Keratinocyte (primary cell): ENCODE results near the gene NDUFS7. TPM values are rescaled to one million over a fixed set of nuclear protein-coding genes. Genes with fewer than 3 reads are reported as not detected.

Experiments
- DNase-seq: peaks from one replicate; pipeline ENCODE4 v3.0.0-alpha.2; 2011; ENCODE audit warnings: low read depth, missing footprints, low spot score
- FAIRE-seq: peaks from 2 replicates; lab custom pipeline; 2011; peaks lifted over from hg19 to GRCh38; lab: Jason Lieb, UNC
- H2AFZ ChIP-seq: 2 replicates; pipeline ENCODE4 v1.6.0; 2012; ENCODE audit warnings: low read length, control low read depth, inconsistent platforms; ENCODE audit not compliant: control insufficient read depth
- H3K27ac ChIP-seq: 2 replicates; pipeline ENCODE4 v1.5.1; 2011; ENCODE audit warnings: low read length; ENCODE audit not compliant: control insufficient read depth, insufficient read depth
- H3K27me3 ChIP-seq: 3 replicates; pipeline ENCODE4 v1.6.0; 2011; ENCODE audit warnings: low read length; ENCODE audit not compliant: control insufficient read depth, insufficient read depth; ENCODE audit errors: extremely low read depth
- H3K36me3 ChIP-seq, 2 experiments: 2 replicates in 1 of 2; 3 replicates in 1 of 2; pipeline ENCODE4 v1.5.1; 2011; ENCODE audit warnings: low read length in 2 of 2, mild to moderate bottlenecking in 1 of 2; ENCODE audit not compliant: control insufficient read depth in 2 of 2, insufficient read depth in 2 of 2; ENCODE audit errors: extremely low read depth in 1 of 2
- H3K4me1 ChIP-seq: 3 replicates; pipeline ENCODE4 v1.5.1; 2011; ENCODE audit warnings: low read length; ENCODE audit not compliant: control insufficient read depth, insufficient read depth; ENCODE audit errors: extremely low read depth
- H3K4me2 ChIP-seq: 3 replicates; pipeline ENCODE4 v1.6.0; 2011; ENCODE audit warnings: low read depth, low read length; ENCODE audit not compliant: control insufficient read depth, insufficient read depth; ENCODE audit errors: extremely low read depth
- H3K4me3 ChIP-seq, 3 experiments: fragments of 200-600 bp in 1 of 3; sonication (generic) in 1 of 3; 2 replicates in 2 of 3; 3 replicates in 1 of 3; pipeline ENCODE4 v1.5.1; 2011 to 2016; ENCODE audit warnings: low read length in 3 of 3, mild to moderate bottlenecking in 3 of 3, control low read depth in 2 of 3, inconsistent platforms in 1 of 3, low read depth in 1 of 3, mixed read lengths in 1 of 3, mixed run types in 1 of 3, moderate library complexity in 1 of 3; ENCODE audit not compliant: control insufficient read depth in 2 of 3, insufficient read depth in 2 of 3; ENCODE audit errors: extremely low read depth in 1 of 3
- H3K79me2 ChIP-seq: 2 replicates; pipeline ENCODE4 v1.6.0; 2012; ENCODE audit warnings: low read length; ENCODE audit not compliant: control insufficient read depth, insufficient read depth
- H3K9ac ChIP-seq: 3 replicates; pipeline ENCODE4 v1.6.0; 2011; ENCODE audit warnings: low read length; ENCODE audit not compliant: control insufficient read depth, insufficient read depth; ENCODE audit errors: extremely low read depth
- H3K9me1 ChIP-seq: 3 replicates; pipeline ENCODE4 v1.6.0; 2011; ENCODE audit warnings: low read length; ENCODE audit not compliant: control insufficient read depth, insufficient read depth; ENCODE audit errors: extremely low read depth
- H3K9me3 ChIP-seq: 2 replicates; pipeline ENCODE4 v1.5.1; 2012; ENCODE audit warnings: low read depth, low read length; ENCODE audit not compliant: control insufficient read depth
- H4K20me1 ChIP-seq: 3 replicates; pipeline ENCODE4 v1.6.0; 2011; ENCODE audit warnings: low read length; ENCODE audit not compliant: control insufficient read depth, insufficient read depth; ENCODE audit errors: extremely low read depth
- EZH2 ChIP-seq: IDR thresholded peaks from one replicate; pipeline ENCODE4 v1.6.1; 2012; ENCODE audit warnings: inconsistent platforms, mild to moderate bottlenecking, low read length, moderate library complexity
- dilution Hi-C: fragments of 300-500 bp; cut with MboI; formaldehyde crosslinking; loops from one replicate; pipeline ENCODE4 v1.7.0; 2020; ENCODE audit warnings: low sequenced_read_pairs; ENCODE audit not compliant: extremely low pct_ligation_motif_present
- polyA plus RNA-seq, 5 experiments: library from polyadenylated mRNA; depleted of rRNA in 3 of 5; stranded (reverse) in 3 of 5; stranded (forward) in 1 of 5; unstranded in 1 of 5; fragments of >200 nt; gene quantifications; 1 replicate in 1 of 5; 2 replicates in 3 of 5; 3 replicates in 1 of 5; pipeline versions ENCODE4 v1.2.1 to v1.2.3, GENCODE V29; 2011 to 2012; ENCODE audit warnings: missing spikeins in 2 of 5, low read depth in 1 of 5, low replicate concordance in 1 of 5
- TF ChIP-seq, protein P1 (sequence below), 3 experiments: IDR thresholded peaks in 1 of 3; conservative IDR thresholded peaks in 1 of 3; optimal IDR thresholded peaks in 1 of 3; 2 replicates in 2 of 3; 3 replicates in 1 of 3; pipeline versions ENCODE3 to v1.5.1; 2011; ENCODE audit warnings: low read length in 3 of 3, mild to moderate bottlenecking in 3 of 3, moderate library complexity in 2 of 3, control low read depth in 1 of 3, inconsistent platforms in 1 of 3; ENCODE audit not compliant: insufficient read depth in 2 of 3; ENCODE audit errors: extremely low read depth in 1 of 3

NDUFS7 gene
- polyA plus RNA-seq, 1 donor (not counting 4 experiments of a cell fraction or from before 2014, with no cell fraction given) = 23.2 TPM

DNA sequence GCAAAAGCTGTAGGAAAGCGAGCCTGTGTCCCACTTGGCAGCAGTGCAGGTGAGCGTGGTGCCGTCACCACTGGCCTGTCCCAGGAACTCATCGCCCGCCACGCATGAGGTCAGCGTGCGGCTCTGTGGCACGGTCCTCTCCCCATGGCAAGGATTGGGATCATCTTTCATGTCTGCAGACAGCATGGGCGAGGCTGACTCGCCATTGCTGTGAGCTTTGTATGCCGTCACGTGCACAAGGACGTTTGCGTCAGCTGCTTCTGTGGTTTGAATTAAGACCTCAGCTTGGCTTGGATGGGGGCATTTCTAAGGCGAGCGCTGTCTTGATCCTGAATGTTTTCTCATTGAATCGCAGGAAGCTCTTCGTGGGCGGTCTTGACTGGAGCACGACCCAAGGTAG, 33.4 kb downstream of the NDUFS7 start:
- Histone ChIP-seq H3K4me2 (no peak overlapping the region), H3K4me1 (peaks cover 26% of the 10 kb centered on the region), H3K27me3 (no peaks in the 10 kb centered on the region), H3K9ac (no peak overlapping the region), H3K9me1 (peaks cover 2% of the 10 kb centered on the region), H3K27ac (peak overlapping the region; percentile 88), H3K36me3 (peaks cover 33 to 52% of the 10 kb centered on the region in 2 experiments), H3K79me2 (peaks cover 92% of the 10 kb centered on the region), H2AFZ (no peak overlapping the region), H3K4me3 (no peak overlapping the region), H4K20me1 (peaks cover 60% of the 10 kb centered on the region), H3K9me3 (no peaks in the 10 kb centered on the region)
- DNase-seq (no peak), FAIRE-seq (no peak)
- TF ChIP-seq EZH2 = no peak
- TF ChIP-seq, protein P1, sequence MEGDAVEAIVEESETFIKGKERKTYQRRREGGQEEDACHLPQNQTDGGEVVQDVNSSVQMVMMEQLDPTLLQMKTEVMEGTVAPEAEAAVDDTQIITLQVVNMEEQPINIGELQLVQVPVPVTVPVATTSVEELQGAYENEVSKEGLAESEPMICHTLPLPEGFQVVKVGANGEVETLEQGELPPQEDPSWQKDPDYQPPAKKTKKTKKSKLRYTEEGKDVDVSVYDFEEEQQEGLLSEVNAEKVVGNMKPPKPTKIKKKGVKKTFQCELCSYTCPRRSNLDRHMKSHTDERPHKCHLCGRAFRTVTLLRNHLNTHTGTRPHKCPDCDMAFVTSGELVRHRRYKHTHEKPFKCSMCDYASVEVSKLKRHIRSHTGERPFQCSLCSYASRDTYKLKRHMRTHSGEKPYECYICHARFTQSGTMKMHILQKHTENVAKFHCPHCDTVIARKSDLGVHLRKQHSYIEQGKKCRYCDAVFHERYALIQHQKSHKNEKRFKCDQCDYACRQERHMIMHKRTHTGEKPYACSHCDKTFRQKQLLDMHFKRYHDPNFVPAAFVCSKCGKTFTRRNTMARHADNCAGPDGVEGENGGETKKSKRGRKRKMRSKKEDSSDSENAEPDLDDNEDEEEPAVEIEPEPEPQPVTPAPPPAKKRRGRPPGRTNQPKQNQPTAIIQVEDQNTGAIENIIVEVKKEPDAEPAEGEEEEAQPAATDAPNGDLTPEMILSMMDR (optimal IDR thresholded peaks at IDR 0.05 in 1 of 3, IDR thresholded peaks at IDR 0.05 in 1 of 3, conservative IDR thresholded peaks at IDR 0.05 in 1 of 3; ENCODE audit: extremely low read depth in 1 of 3, insufficient read depth in 2 of 3, low read length in 3 of 3) = no peak
- dilution Hi-C loops = no loop called here

DNA sequence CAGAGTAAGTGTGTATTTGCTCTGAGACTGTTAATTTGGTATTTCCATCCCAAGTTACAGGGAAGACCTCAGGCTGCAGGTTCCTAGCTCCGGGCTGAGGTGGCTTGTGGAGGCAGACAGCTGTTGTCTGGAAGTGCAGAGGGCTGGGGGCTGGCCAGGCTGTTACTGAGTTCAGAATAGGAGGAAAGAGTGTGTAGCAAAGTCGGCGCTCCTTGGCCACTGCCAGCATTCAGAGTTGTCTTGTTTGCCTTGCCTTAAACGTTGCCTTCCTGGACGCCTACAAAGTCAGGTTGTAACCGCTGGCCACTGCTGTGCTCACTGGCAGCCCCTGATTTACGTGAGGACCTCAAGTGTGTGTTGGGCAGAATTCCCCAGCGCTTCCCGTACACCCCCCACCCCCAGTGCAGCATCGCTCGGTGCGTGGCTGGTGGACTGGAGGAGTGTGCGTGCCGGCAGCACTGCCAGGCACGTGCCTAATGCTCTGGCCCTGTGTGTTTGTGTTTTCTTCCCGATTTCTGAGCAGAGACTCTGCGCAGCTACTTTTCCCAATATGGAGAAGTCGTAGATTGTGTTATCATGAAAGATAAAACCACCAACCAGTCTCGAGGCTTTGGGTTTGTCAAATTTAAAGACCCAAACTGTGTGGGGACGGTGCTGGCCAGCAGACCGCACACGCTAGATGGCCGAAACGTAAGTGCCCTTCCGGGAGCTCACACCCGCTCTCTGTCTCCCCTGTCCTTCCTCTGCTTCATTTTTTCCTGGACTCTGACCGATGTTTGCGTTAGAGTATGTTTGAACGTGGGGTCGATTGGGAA, 34.2 kb downstream of the NDUFS7 start:
- H3K9ac ChIP-seq = no peak overlapping the region
- H3K9me3 ChIP-seq = no peaks in the 10 kb centered on the region
- H3K27me3 ChIP-seq = no peaks in the 10 kb centered on the region
- H3K9me1 ChIP-seq = peaks cover 2% of the 10 kb centered on the region
- H3K4me2 ChIP-seq = no peak overlapping the region
- dilution Hi-C loops = no loop called here
- H2AFZ ChIP-seq = no peak overlapping the region
- H3K27ac ChIP-seq = peak overlapping the region; percentile 88
- FAIRE-seq (no peak), DNase-seq (no peak)
- H3K79me2 ChIP-seq = peaks cover 88% of the 10 kb centered on the region
- TF ChIP-seq, protein P1 (optimal IDR thresholded peaks at IDR 0.05 in 1 of 3, IDR thresholded peaks at IDR 0.05 in 1 of 3, conservative IDR thresholded peaks at IDR 0.05 in 1 of 3; ENCODE audit: extremely low read depth in 1 of 3, insufficient read depth in 2 of 3, low read length in 3 of 3) = no peak
- no peak for TF ChIP-seq EZH2
- H3K36me3 ChIP-seq = peaks cover 36 to 53% of the 10 kb centered on the region in 2 experiments
- H3K4me1 ChIP-seq = peaks cover 26% of the 10 kb centered on the region
- H3K4me3 ChIP-seq = no peak overlapping the region
- H4K20me1 ChIP-seq = peaks cover 52% of the 10 kb centered on the region
